CD4-positive, alpha-beta T cell treated with Interleukin-21 for 1 hour (primary cell): ENCODE results near the gene ARL2BP.
"Not testable (repeated sequence)": the region's sequence is repeated elsewhere in the genome, so short reads cannot be mapped to it uniquely, and the experiment has no call there.

Source experiments
- DNase-seq: peaks from one replicate; pipeline ENCODE4 v3.0.0-alpha.2; 2020

The ARL2BP gene

DNA sequence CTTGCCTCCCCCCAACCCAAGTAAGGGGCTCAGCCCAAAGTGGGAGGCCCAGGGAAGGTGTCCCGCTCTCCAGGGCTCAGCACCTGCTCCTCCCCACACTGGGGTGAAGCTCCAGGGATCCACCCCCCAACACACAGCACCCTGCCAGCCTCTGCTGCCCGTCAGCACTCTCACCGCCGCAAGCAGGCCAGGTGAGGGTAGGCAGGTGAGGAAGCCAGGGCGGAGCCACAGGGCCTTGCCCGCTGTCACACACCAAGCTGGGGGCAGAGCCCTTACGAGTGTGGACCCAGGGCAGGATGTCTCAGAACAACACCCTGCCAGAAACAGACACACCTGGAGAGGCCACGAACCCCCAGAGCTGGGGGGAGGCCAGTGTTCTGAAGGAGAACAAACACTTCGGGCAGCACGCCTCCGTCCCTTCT is 19.9 kb downstream of the ARL2BP start:
- no peak for DNase-seq

DNA sequence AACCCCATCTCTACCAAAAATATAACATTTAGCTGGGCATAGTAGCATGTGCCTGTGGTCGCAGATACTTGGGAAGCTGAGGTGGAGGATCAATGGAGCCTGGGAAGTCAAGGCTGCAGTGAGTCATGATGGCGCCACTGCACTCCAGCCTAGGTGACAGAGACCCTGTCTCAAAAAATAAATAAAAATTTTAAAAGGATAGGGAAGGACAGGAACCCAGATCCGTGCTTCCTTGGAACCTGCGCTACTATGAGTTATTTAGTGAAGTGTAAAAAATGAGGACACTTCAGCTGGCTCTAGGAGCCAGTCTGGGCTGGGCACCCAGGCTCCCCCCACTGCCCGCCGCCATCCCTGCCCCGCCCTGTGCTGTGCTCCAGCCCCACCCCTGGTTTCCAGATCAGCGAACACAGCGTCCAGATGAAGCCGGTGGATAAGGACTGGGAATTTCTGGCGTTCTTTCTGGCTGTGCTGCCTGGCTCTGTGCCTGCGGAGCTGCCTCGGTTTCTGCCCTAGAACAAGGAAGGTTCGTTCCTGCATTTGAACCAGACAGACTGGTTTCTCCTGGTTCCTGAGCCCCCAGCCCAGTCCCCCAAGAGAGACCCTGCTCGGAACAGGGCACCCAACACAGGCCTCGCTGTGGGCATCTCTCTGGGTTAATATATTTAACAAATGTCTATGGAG is 20.9 kb downstream of the ARL2BP start:
- DNase-seq, result no peak

DNA sequence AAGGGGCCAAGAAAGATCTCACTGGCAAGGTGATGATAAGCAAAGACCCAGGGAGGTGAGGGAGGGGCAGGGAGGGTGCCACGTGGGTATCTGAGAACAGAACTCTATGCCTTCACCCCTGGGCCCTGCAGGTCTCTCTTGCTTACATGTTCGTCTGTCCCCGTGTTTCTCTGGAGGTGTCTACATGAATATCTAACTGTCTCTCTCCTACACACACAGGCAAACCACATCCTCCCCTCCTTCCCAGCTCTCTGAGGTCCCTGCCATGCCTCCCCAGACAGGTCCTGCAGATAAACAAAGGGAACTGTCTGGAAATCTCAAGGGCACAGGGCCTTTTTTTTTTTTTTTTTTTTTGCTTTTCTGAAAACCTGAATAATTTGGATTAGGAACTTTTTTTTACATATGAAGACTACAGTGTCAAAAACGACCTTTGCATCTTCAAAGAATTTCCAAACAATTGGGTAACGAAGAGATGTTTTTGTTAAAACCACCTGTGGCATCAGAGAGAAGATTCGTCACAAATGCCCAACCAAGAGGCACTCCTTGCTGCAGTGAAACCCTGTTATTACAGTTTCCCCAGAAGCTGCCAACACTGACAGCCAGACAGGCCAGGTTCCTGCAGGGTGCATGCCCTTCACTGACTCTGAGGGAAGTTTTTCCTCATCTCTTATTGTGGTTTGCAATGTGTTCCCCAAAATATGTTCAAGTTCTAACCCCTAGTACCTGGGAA is 21.6 kb downstream of the ARL2BP start:
- DNase-seq, result peak; percentile 42

DNA sequence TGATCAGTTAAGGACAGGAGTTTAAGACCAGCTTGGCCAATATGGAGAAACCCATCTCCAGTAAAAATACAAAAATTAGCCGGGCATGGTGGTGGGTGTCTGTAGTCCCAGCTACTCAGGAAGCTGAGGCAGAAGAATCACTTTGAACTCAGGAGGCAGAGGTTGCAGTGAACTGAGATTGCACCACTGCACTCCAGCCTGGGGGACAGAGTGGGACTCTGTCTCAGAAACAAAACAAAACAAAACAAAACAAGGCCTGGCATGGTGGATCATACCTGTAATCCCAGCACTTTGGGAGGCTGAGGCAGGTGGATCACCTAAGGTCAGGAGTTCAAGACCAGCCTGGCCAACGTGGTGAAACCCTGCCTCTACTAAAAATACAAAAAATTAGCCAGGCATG is 22.3 kb downstream of the ARL2BP start:
- DNase-seq, result not testable (repeated sequence)

DNA sequence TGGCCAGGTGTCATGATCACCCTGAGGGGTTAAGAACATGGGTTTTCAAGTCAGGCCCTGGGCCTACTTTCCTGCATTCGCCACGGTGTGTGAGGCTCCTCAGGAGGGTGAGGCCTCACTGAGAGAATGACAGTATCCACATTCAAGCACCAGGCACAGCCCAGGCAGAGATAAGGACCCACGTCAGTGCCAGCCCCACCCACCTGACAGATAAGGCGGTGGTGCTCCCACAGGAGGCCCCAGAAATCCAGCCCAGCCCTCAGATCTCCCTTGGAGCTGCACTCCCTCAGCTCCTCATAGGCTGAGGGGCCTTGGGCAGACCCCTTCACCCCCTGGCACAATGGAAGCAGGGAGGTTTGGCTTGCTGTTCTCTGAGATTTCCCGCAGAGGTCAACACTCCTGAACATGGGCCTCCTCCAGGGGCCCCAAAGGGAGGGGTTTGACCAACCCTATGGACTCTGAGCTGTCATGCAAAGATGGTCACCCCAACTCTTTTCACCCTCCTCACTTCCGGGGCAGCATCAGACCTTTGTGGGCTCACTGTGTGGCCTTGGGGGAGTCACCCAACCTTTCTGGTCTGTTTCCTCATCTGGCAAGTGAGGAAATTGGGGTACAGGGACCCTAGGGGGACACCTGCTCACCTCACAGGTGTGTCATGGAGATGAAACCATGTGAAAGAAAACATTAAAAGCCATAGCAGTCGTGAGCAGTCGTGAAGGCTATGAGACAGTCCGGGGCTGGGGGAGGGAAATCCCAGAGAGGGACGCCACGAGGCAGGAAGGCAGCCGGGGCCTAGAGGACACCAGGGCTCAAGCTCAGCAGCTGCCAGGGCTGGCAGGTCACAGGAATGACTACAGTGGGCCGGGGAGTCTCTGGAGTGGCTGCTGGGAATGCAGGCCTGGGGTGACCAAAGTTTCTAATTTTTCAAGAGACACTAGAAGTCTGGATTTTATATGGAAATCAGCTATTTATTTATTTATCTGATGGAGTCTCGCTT is 24.0 kb downstream of the ARL2BP start:
- DNase-seq, result no peak

DNA sequence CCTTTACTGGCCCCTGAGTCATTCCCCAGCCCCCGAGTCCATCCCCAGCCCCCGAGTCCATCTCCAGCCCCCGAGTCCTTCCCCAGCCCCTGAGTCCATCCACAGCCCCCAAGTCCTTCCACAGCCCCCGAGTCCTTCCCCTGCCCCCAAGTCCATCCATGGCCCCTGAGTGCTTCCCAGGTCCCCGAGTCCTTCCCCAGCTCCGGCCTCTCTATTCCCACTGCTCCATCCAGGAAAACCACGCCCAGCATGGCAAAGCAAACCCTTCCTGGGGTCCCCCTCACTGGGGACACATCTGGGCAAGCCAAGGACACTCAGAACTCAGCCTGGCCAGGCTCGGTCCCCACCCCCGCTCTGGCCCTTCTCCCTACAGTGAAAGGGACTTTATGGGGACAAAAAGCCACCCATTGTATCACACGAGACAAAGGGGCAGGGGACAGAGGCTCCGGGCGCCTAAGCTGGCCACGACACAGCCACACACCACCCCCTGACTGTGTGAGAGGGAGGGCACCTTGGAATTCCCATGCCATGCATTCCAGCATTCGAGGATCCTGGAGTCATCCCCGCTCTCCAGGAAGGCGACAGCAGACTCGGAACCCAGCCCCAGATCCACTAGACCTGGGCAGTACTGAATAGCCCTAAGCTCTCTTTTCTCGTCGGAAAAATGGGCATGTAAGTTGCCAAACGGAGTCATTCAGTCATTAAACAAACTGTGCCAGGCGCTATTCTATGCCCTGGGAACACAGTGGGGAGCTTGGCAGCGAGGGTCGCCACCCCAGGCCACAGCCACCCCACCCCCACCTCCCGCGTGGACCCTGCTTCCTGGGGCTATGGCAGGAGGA is 25.4 kb downstream of the ARL2BP start:
- no peak for DNase-seq

DNA sequence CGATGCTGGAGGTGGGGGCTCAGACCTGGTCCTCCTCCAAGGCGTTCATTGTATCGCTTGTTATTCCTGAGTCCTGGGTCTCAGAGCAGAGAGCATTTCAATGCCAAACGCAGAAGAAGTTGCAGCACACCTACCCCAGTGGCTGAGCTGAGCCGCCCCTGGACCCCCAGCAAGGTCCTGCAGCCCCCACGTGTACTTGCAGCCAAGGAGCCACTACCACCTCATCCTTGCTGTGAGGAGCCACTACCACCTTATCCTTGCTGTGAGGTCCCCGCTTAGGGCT is 25.9 kb downstream of the ARL2BP start:
- DNase-seq, result no peak

DNA sequence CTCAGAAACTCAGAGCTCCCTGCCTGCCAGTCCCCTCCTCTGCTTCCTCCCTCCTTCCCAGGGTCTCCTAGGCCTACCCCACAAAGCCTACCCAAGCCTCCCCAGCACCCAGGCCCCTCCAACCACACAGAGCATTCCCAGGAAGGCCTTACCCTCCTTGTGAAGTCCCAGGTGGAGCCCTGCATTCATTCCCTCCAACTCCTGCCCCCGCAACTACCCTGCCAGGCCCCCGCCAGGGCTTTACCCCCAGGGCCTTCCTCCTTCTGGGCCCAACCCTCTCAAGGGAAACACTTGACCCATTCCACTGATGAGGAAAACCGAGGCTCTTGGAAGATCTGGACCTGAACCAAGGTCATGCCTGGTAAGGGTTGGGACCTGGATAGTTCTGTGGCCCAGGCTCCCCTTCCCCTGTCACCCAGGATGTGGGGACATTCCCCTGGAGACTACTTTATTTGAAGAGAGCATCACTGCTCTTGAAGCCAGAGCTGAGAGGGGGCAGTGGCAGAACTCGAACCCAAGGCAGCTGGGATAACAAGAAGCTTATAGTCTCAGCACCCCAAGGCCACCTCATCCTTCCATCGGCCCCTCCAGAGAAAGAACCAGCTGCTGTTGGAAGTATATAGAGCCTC is 26.9 kb downstream of the ARL2BP start:
- no peak for DNase-seq

DNA sequence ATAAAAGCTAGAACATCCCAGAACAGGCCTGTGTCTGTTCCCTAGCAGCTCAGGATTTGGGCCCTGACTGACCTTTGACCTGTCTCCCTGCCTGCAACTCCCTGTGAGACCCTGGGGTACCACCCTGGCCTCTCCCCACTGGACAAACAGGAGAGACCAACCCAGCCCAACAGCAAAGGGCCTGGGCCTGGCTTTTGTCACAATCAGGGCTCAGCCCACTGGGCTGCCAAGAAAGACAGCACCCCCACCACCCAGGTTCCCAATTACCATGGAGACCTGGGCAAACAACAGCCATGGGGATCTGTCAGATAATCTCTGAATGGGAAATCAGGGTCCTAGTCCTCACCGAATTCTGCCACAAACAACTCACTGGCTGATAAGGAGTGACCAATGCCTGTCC is 28.3 kb downstream of the ARL2BP start:
- no peak for DNase-seq

DNA sequence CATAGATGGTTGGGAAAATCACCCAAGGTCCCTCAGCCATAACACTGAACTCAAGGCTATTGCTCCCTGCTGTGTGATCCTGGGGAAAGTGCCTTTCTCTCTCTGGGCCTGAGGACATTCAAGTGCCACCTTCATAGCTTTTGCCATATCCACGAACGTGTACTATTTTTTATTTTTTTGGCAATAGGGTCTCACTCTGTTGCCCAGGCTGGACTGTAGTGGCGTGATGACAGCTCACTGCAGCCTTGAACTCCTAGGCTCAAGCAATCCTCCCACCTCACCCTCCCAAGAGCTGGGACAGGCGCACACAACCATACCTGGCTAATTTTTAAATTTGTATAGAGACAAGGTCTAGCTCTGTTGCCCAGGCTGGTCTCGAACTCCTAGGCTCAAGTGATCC is 28.8 kb downstream of the ARL2BP start:
- no peak for DNase-seq

DNA sequence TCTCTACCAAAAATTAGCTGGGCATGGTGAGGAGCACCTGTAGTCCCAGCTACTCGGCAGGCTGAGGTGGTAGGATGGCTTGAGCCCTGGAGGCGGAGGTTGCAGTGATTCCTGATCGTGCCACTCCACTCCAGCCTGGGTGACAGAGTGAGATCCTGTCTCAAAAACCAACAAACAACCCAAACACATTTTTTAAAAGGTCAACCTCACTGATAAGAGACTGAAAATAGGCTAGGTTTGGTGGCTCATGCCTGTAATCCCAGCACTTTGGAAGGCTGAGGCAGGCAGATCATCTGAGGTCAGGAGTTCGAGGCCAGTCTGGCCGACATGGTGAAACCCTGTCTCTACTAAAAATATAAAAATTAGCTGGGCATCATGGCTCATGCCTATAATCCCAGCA is 30.9 kb downstream of the ARL2BP start:
- not testable (repeated sequence) for DNase-seq

DNA sequence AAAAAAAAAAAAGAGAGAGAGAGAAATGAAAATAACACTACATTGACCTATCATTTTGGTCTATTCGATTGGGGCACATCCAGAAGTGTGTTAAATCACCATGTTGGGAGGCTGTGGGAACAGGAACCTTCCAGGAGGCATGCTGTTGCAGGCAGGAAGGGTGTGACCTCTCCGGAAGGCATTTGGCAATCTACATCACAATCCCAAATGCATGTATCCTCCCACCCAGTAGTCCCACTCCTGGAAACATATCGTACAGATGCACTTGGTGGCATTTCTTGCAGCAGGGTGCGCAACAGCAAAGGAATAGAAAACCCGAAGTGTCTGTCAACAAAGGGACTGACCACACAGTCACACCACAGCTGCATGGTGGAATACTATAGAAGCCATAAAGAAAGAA is 31.5 kb downstream of the ARL2BP start:
- DNase-seq, result no peak

DNA sequence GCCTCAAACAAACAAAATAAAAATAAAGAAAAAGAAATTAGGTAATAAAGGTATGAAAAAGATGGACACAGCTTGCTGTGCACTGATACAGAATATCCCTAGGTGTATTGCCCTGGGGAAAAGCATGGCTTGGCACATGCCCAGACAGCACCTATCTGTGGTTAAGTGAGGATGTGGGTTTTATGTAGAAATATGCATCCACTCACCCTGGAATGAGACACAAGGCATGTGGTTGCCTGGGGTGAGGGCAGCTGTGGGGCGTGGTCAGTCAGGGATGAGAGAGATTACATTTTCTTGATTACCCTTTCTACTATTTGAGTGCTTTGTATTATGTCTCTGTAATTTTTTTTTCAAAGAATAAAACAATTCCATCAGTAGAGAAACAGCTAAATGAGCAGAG is 32.5 kb downstream of the ARL2BP start:
- DNase-seq, result peak; percentile 64

DNA sequence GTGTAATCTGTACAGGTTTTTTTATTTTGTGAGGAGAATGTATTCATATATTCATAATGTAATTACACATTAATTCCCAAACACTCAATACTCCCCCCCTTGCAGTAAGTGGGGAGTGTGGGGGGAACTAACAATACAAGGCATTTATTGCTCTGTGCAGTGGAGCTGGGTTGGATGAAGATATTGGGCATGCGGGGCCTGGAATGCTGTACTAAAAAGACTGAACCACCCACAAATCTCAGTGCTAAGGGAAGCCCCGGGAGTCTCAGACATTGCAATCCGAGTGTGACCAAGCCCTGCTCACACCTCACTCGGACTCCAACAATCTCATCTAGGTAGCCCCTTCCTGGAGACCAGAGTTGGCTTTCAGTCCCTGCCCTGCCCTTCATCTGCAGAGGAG is 33.4 kb downstream of the ARL2BP start:
- no peak for DNase-seq

DNA sequence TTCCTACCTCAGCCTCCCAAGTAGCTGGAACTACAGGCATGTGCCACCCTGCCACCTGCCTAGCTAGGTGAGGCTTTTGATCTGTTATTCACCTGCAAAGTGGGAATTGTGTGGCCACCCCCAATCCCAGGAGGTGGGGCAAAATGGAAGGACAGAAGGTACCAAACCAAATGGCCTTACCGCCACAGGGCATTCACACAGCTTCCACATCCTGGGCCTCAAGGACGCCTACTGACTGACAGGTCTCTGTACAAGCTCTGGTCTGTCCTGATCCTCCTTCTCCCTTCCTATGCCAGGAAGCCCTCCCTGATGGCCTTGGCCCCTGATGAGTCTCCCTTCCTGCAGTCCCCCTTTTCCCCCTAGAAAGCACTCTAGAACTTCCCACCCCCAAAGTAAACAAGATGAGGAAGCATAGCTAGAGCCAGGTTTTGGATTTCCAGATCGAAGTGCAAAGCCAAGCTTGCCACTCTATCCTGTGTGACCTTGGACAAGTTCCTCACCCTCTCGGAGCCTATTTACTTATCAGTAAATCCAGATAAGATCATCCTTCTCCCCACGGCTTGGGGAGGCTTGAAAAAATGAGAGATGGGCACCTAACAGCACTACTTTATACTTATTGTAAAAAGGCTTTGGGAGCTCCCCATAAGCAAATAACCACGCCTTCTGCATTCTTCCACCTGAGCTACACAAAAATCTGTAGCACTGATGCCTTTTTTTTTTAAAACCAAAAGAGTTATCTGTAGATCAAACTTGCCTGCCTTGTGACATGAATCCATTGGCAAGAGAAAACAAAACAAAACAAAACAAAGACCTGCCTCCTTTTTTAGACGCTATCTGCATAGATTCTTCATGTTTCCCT is 35.0 kb downstream of the ARL2BP start:
- no peak for DNase-seq

DNA sequence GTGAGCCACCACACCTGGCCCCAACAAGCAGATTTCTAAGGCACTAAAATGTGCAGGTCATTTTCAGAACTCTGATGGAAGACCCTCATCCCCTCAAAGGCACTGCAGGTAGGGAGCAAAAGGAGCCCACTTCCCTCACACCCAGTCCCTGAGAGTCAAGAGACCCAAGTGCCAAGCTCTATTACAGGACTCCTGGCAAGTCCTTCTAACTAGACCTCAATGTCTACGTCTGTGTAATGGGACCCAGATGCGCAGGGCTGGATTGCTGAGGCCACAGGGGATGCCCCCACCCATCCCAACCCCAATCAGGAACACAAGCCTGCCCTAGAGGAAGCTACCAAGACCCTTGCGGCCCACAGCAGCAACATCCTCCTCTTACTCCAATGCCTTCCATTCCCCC is 36.7 kb downstream of the ARL2BP start:
- no peak for DNase-seq

DNA sequence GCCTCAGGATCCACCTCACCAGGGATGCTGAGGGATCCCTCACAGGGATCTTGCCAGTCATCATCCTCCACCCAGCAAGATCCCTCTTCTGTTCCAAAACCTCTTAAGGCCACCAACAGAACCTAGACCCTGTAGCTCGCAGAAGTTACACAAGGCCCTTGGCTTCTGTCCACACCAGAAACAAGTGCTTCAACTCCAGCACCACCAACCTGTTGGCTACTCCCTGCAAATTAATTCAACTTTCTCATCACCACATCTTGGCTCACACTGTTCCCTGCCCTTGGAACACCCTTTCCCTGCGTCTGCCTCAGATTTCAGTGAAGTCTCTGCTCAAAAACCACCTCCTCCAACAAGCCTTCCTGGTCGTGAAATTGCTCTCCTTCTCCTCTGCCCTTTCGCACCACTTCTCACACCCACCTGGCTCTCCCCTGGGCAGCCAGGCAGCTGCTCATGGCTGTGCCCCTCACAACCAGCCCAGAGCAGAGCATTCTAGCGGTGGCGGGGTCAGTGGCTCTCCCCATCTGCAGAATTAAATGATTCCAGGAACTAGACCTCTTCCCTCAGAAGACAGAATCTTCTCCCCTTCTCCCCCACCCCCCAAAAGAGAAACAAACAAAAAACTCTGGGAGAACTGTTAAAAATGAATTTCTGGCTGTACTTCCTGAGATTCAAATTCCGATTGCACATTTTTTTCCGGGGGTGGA is 37.6 kb downstream of the ARL2BP start:
- no peak for DNase-seq

DNA sequence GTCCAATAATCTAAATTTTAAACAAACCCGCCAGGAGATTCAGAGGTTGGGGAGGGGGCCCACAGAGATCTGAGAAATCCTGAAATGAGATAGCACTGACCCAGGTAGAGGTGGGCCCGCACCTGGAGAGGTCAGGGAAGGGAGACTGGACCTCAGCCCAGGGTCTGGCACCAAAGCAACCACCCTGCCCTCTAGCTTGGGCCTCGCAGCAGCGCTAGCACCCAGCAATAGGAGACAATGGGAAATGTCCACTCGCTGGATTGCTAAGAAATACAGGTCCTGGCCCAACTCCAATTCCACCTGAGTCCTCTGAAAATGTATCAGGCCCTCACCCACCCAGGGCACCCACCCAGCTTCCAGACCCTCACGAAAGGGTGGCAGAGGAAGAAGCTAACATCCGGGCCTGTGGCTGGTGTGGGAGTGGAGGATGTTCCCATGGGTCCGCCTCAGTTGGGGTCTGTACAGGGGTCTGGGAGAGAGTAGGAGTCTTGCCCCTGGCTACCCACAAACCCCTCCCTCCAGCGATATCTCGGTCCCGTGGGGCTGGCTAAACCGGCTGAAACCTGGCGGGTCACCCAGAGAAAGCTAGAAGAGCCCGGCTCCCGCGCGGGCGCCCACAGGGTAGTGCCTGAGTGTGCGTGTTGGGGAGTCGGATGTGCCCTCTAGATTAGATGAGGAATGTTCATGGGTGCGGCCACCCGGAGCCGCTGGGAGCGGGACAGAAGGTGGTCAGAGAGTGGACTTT is 38.3 kb downstream of the ARL2BP start:
- DNase-seq, result no peak

DNA sequence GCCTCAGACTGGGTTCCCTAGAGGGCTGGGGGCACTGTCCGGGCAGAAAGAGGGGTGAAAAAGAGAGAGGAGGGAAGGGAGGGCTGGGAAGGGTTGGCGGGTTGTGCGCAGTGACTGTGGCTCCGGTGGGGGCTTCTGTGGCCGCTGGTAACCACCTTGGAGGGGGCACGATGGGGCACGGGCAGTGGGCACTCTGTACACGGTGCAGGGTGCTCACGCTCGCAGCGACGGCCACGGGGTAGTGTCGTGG is 38.8 kb downstream of the ARL2BP start:
- DNase-seq, result no peak
